HG03064 (cell line): ENCODE measurements around the gene SPATA18.
"Not testable (repeated sequence)": the region's sequence is repeated elsewhere in the genome, so short reads cannot be mapped to it uniquely, and the experiment has no call there.

Experiments used
- ATAC-seq: cut with Tn5 transposase; IDR thresholded peaks from one replicate; pipeline ENCODE4 v1.9.1; 2021; ENCODE audit warnings: low read depth; ENCODE audit not compliant: unreplicated experiment

Gene SPATA18

DNA sequence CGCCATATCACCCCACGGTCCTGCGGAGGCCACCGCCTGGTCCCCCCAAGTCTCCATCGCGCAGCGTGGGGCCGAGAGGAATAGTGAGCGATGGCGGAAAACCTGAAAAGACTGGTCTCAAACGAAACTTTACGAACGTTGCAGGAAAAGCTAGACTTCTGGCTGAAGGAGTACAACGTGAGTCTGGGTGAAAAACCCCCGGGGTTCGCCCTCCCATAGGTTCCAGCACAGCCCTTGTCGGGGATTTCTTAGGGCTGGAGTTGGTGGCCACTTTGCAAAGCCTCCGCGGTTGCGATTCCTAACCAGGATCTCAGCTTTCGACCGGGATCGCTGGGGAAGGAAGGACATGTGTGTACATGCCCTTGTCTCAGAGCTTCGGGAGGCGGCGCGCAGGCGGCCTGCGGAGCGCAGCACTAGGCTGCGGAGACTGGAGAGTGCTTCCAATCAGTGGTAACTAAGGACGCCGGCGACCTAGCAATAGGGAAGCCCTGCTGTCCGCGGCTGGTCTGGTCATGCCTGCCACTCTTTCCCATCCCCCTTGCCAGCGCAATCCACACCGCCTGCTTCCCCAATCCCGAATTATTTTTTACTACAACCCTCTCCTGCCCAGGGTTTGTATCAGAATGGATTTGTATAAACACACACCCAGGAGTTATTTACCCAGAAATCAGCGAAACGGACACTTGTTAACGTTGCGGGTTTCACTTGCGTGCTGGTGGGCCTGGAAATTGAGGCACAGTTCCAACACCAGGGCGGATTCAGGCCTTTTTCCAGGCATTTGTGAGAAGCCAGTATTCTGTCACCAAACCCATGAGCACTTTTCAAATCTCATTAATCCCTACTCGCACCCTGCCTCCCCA lies 741 bp downstream of the SPATA18 start:
- ATAC-seq: peak; percentile 59

DNA sequence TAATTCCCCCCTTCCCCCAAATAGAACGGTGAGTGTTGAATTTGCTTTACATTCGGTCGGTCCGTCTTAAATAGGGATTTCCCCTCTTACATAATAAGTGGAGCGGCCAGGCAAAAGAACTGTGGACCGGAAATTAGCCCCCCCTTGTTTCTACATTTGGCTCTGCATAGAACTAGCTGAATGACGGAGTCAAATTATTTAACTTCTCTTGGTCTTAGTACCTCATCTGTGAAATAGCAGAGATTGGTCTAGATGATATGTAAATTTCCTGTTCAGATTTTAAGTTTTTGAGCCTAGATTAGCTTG lies 1.3 kb downstream of the SPATA18 start:
- ATAC-seq: peak; percentile 40

DNA sequence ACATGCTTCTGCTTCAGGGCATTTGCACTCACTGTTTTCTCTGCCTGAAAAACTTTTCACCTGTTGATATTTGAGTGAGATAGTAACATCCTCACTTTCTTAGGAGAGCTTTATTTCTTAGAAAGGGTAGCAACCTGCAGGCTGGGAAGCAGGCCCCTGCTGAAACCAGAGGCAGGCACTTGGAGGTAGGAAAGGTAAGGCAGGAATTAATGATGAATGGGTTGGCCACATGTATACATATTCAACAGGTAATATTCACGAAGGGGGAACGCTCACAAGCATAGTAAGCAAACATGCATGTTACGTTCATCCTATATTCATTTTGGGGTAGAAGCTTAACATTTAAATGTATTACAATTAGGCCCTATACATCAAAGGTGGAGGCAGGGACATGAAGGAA lies 3.1 kb downstream of the SPATA18 start:
- ATAC-seq: no peak

DNA sequence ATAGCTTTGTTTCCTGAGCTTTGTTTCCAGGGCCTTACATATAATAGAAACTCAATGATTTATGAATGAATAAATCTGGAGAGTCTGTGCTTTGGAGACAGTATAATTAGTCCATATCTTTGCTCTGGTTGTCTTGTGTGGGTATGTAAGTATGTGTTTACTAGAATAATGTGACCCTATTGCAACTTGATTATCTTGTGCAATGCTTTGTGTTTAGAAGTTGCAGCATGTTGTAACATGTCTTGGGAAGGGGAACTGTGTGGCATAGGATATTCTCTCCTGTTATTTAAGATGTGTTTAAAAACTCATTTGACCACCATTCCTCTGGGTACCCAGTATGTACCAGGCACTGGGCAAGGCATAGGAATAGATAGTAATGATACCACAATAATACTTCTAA lies 6.1 kb downstream of the SPATA18 start:
- ATAC-seq: no peak

DNA sequence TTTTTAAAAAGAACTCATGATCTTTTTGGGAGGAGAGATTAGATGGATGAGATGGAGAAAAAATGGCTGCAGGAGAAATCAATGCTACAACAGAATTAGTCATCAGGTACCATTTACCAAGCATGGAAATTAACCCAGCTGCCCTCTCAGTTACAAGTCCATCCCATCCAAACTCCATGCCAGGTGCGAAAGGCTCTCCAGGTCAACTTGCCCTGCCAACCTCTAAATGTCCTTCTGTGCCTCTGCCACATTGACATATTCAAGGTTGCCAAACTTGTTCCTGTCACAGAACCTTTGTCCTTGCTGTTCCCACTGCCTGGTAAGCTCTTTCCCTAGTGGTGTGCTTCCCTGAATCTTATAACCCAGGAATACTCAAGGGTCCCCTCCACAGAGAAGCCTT lies 7.2 kb downstream of the SPATA18 start:
- no peak for ATAC-seq

DNA sequence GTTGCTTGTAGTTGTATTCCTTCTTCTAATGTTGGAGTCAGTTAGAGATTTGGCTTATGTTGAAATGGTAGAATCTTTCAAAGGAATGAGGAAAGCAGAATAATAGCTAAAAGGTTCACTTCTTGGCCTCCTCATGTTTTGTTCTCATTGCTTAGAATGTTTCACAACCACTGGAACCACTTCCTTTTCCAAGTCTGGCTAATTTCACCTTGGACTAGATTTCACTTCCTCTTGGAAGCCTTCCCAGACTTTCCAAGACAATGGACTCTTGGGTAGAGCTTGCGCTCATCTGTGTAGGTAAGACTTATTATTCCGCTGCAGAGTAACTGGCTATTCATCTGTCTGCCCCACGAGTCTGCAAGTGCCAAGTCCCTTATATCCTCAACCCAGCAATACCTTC lies 8.3 kb downstream of the SPATA18 start:
- no peak for ATAC-seq

DNA sequence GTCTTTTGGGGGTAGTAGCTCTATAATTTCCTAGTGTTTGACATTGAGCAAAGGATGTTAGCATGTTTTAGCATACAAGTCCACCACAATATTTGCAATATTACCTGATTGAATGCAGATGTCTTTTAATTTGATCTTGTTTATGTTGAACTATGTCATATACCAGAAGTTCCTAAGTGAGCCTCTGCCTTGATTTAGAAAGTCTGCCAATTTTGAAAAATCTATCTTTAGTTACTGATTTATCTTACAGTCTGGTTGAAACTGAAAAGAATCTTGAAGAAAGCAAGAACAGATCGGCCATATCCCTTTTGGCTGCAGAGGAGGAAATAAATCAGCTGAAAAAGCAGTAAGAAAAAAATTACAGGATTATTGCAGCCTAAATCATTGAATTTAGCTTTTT lies 18.5 kb downstream of the SPATA18 start:
- ATAC-seq: no peak

DNA sequence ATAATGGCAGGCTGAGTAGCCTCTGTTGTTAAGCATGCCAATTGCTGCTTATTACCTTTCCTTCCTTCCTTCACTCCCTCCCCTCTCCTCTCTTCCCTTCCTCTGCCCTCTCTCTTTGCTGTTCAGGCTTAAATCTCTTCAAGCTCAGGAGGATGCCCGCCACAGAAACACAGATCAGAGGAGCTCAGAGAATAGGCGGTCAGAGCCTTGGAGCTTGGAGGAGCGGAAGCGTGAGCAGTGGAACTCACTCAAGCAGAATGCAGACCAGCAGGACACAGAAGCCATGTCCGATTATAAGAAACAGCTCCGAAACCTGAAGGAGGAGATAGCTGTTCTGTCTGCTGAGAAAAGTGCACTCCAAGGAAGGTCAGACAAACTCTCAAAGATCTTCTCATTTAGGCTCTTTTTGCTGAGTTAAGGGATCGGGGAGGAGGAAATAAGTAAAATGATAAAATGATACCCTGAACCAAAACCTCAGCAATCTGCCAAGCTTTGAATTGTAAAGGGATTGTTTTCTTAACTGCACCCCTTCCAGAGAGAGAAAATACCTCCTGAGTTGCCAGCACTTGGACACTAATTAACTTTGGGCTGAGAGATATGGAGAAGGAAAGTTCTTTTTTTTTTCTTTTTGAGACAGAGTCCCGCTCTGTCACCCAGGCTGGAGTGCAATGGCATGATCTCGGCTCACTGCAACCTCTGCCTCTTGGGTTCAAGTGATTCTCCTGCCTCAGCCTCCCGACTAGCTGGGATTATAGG lies 20.9 kb downstream of the SPATA18 start:
- no peak for ATAC-seq

DNA sequence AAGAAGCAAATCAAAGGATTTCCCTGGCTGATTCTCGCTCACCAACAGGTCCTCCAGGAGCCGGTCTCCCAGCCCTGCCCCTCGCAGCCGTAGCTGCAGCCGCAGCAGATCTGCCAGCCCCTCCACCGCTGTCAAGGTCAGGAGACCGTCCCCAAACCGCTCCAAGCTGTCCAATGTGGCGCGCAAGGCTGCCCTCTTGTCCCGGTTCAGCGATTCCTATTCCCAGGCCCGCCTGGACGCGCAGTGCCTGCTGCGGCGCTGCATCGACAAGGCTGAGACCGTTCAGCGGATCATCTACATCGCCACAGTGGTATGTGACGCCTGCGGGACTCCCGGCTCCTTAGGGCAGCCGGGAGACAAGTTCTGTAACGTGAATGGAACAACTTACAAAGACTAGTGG lies 25.6 kb downstream of the SPATA18 start:
- no peak for ATAC-seq

DNA sequence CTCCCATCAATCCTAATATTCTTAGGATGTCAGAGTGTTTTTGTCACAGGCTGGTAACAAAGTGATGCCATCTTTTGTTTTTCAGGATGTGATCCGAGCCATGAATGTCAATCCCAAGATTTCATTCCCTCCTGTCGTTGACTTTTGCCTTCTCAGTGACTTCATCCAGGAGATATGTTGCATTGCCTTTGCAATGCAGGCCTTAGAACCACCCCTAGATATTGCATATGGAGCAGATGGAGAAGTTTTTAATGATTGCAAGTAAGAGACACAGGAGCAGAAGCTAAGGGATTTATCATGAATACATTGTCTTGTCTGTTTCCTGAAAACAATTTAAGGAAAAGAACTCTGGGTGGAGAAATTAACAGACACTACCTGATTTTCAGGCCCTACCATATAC lies 28.6 kb downstream of the SPATA18 start:
- ATAC-seq: no peak

DNA sequence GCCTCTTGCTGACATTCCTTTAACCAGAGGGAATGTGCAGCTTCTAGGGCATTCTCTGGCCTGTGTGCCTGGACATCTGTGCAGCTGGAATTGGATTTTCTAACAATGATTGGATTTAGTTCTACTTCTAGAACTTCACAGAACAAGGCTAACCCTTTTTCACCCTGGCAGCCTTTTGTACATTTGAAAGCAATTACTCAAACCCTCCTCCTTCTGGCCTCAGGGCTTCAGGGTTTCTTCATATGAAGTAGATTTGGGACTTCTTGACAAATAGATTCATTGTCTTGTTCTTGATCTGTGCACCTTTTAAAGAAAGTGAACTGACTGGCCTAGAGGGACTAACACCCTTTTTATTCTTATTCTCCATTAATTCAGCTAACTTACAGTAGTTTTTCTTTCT lies 30.1 kb downstream of the SPATA18 start:
- no peak for ATAC-seq

DNA sequence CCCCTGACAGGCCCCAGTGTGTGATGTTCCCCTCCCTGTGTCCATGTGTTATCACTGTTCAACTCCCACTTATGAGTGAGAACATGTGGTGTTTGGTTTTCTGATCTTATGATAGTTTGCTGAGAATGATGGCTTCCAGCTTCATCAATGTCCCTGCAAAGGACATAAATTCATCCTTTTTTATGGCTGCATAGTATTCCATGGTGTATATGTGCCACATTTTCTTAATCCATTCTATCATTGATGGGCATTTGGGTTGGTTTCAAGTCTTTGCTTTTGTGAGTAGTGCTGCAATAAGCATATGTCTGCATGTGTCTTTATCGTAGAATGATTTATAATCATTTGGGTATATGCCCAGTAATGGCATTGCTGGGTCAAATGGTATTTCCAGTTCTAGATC lies 35.3 kb downstream of the SPATA18 start:
- not testable (repeated sequence) for ATAC-seq

DNA sequence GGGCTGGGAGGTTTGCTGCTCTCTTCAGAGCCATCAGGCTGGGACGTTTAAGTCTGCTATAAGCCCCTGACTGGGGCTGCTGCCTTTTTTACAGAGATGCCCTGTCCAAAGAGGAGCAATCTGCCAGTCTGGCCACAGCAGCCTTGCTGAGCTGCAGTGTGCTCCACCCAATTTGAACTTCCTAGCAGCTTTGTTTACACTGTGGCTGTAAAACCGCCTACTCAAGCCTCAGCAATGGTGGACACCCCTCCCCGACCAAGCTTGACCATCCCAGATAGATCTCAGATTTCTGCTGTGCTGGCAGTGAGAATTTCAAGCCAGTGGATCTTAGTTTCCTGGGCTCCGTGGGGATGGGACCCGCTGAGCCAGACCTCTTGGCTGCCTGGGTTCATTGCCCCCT lies 40.7 kb downstream of the SPATA18 start:
- no peak for ATAC-seq

DNA sequence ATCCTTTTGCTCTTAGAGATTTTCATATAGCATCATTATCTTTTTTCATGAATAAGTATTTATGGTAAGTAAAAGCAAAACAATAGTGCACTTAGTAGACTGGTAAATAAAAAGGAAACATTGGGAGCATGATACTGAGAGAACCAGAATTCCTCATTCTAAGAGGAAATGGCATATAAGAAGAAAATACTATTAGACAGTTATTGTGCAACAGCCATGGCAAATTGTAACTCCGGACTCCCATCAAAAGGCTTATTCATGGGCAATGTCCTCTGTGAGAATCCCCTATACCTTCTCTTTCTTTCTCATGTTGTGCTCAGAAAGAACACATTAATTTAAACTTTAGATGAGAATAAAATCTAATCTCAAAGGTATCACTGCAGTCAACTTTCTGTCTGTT lies 42.4 kb downstream of the SPATA18 start:
- ATAC-seq: no peak

DNA sequence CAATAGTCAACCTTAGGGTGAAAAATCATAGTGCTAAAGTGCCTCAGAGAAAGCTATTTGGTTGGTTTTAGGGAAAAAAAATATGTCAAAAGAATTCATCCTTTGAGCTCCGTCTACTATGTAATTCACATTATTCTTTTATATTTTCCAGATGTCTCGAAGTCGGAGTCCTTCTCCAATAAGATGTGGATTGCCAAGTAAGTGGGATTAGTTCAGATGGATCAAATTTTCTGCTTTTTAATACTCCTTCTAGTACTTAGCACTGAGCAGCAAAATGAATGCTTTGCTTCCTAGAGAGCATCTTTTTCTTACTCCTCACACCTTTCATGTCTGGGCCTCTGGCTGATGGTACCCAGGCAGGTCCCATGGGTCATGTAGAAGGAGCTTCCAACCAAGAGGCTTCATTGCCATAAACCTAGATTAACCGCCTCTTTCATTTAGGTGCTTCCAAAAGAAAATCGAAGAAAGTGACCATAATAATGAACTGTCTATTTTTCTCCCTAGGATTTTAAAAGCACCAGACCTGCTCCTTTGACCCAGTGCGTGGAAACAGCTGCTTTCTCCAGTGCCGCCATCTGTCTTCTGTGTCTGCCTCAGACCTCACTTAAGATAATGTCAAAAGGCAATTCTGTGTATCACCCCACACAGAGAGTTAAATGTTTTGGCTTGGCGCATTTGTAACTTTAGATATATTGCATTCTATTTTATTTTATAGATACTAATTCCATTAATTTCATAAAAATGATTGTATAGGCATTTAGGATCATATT lies 43.5 kb downstream of the SPATA18 start:
- ATAC-seq: no peak

DNA sequence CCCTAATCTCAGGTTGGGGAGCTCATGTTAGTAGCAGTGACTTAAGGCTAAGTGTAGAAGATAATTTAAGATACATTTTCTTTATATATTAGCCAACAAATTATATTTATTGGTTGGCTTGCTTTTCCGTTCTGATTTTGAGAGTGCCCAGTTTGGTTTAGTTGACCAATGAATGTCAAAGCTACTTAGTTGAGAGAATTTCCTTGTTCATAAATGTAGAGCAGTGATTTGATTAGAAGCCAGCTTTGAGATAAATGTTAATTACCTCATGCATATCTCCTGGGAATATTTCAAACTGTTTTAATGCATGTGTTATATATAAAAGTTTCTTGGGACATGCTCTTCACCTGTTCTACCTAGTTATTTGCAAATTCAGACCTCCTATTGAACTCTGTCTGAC lies 44.3 kb downstream of the SPATA18 start:
- no peak for ATAC-seq

DNA sequence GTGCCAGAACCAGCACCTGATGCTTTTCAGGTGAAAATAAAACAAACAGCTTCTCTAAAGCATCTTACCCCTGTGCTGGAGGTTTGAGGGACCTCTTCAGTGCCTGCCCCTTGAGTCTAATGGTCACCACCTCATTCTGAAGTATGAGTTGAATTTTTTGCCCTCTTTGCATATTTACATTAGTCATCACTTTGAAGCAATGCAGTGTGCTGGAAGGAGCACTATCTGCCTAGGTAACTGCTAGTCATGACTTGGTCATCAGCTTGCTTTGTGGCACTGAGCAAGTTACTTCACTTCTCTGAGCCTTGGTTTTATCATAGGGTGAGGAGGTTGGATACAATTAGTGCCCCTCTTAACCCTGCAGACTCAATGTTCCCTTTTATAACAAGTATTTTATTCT lies 44.9 kb downstream of the SPATA18 start:
- no peak for ATAC-seq

DNA sequence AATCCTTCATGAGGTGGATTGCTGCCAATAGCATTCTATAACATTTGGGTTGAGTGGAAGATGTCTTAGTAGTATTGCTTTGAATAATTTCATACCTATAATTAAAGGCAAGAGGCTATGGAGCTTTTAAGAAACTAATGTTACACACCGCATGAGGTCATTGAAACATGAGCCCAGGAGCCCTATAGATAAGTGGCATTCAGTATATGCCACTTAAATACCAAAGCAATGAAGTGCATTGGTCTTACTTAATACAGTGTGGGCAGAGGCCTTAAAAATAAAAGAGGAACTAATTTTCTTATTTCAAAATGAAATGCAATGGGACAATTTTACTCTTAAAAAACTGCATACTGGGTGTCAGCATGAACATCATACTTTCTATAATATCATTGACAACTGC lies 47.5 kb downstream of the SPATA18 start:
- no peak for ATAC-seq

DNA sequence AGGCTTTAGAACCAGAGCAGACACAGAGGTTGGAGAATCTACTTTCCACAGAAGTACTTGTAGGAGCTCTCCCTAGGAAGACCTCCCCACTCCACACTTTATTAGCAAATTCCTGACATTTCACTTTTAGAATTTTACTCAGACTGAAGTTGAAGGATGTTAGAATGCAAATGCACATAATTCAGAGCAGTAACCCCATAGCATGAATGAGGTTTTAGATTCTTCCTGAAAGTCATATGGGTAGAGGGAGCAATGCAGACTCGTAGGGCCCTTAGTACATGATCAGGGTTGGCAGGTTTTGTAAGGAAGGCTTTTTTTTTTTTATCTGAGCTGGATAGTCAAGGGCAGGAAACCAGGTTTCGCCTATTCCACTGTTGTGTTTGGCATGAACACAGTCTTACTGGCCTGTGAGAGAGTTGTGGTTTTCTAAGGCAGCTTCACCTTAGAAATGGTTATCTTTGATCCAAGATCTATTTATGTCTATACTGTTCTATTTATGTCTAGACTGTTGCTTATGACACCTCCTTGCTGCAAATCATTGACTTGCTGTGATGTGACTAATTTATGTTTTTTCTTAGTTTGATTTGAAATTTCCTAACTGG lies 48.9 kb downstream of the SPATA18 start:
- no peak for ATAC-seq

DNA sequence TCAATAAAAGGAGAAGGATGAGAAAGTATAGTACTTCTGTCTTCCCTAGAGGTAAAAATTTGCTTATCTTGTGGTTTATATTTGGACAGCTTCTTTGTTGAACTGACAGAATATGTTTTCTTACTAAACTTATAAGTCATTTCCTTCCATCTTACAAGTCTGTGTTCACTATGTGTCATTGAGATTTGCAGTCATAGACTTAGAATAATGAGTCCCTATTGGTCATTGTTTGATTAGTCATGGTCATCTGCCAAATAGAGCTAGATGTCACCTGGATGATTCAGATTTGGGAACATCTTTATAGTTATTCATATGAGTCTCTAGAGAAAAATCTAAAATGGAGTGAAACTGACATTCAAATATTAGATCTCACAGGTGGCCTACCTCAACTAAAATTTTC lies 51.5 kb downstream of the SPATA18 start:
- no peak for ATAC-seq

DNA sequence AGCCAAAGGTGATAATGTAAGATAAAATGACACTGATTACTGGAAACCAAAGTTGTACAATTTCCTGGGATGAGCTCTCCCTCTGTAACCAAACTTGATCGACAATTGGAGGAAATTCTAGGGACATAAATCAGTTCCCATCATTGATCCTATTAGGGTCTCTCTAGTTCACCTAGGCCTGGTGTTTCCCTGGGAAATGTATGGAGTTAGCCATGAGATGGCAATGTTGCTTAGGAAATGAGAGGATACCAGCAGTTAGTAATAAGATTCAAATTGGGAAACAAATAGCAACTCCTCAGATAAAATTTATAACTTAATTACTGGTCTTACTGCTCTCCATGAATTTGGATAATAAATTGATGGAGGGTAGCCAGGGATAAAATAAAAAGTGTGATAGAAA lies 52.2 kb downstream of the SPATA18 start:
- no peak for ATAC-seq
